Transverse colon (tissue), 4 donors: ENCODE data around the gene ABCA7.

Source experiments
- CTCF ChIP-seq, 5 experiments: fragments of 200-600 bp in 3 of 5; fragments of 450-650 bp in 2 of 5; sonication (generic) in 3 of 5; IDR thresholded peaks; 1 replicate in 2 of 5; 2 replicates in 3 of 5; pipeline ENCODE4 v1.5.1; 2016 to 2017; ENCODE audit warnings: antibody characterized with exemption in 5 of 5, inconsistent platforms in 3 of 5, mild to moderate bottlenecking in 2 of 5, moderate library complexity in 1 of 5
- EP300 ChIP-seq: sonication (generic); formaldehyde crosslinking; IDR thresholded peaks from one replicate; pipeline ENCODE4 v1.6.1; 2017; ENCODE audit warnings: antibody characterized with exemption, low read depth
- POLR2A ChIP-seq: fragments of 450-650 bp; IDR thresholded peaks from one replicate; pipeline ENCODE4 v1.6.1; 2016; ENCODE audit warnings: antibody characterized with exemption, mild to moderate bottlenecking, moderate library complexity
- POLR2AphosphoS5 ChIP-seq, 3 donors: sonication (generic); formaldehyde crosslinking; IDR thresholded peaks; one replicate each; pipeline ENCODE4 v1.6.1; 2016; ENCODE audit warnings: antibody characterized with exemption in 3 of 3

GRCh38 chr19:1103708-1104310 lies 63.9 kb downstream of the ABCA7 start, which contains the start of gene GPX4:
- TF ChIP-seq EP300 (no peak), POLR2A (peak; percentile 98), CTCF (IDR thresholded peaks at IDR 0.05) (peak in 1 of 5 experiments; percentile 19), POLR2AphosphoS5 (IDR thresholded peaks at IDR 0.05) (peak; percentile 96 to 99 (median 99))
